Heart left ventricle (tissue), 16 donors: ENCODE results near the gene FAR2. TPM values are rescaled to one million over a fixed set of nuclear protein-coding genes. Genes with fewer than 3 reads are reported as not detected.

ENCODE experiments used
- ATAC-seq, 4 donors: fragments of 200-7000 bp; cut with Tn5 transposase; one replicate each; pipeline ENCODE4 v1.9.1; 2020 to 2022; ENCODE audit warnings: moderate library complexity in 4 of 4, mild to moderate bottlenecking in 3 of 4, moderate number of reproducible peaks in 1 of 4
- DNase-seq, 5 donors: peaks; one replicate each; pipeline ENCODE4 v3.0.0-alpha.2; 2020
- H3K27ac ChIP-seq, 12 donors: fragments of 200-600 bp; sonication (generic) in 4 of 12; one replicate each; pipeline versions ENCODE4 v1.5.0 to v1.8.0; 2016 to 2022; ENCODE audit warnings: mild to moderate bottlenecking in 2 of 12
- H3K27me3 ChIP-seq, 9 donors: fragments of 200-600 bp; sonication (generic) in 2 of 9; one replicate each; pipeline versions ENCODE4 v1.5.1 to v1.8.0; 2016 to 2022; ENCODE audit warnings: mild to moderate bottlenecking in 3 of 9
- H3K36me3 ChIP-seq, 9 donors: fragments of 200-600 bp; sonication (generic) in 2 of 9; one replicate each; pipeline versions ENCODE4 v1.5.0 to v1.8.0; 2018 to 2022; ENCODE audit warnings: mild to moderate bottlenecking in 2 of 9
- H3K4me1 ChIP-seq, 12 donors: fragments of 200-600 bp; sonication (generic) in 4 of 12; one replicate each; pipeline versions ENCODE4 v1.5.0 to v1.8.0; 2016 to 2022; ENCODE audit warnings: mild to moderate bottlenecking in 3 of 12
- H3K4me3 ChIP-seq, 12 donors: fragments of 200-600 bp; sonication (generic) in 4 of 12; one replicate each; pipeline versions ENCODE4 v1.5.0 to v1.8.0; 2017 to 2022; ENCODE audit warnings: mild to moderate bottlenecking in 9 of 12, moderate library complexity in 4 of 12
- H3K9me3 ChIP-seq, 12 donors: fragments of 200-600 bp; sonication (generic) in 4 of 12; one replicate each; pipeline versions ENCODE4 v1.5.0 to v1.8.0; 2016 to 2022; ENCODE audit warnings: mild to moderate bottlenecking in 1 of 12
- CTCF ChIP-seq, 12 donors: fragments of 200-600 bp; sonication (generic) in 4 of 12; IDR thresholded peaks; one replicate each; pipeline versions ENCODE4 v1.5.0 to v1.8.0; 2018 to 2022; ENCODE audit warnings: antibody characterized with exemption in 12 of 12, mild to moderate bottlenecking in 5 of 12
- POLR2A ChIP-seq, 2 donors: fragments of 450-650 bp; IDR thresholded peaks; one replicate each; pipeline ENCODE4 v1.6.1; 2017; ENCODE audit warnings: antibody characterized with exemption in 2 of 2, mild to moderate bottlenecking in 2 of 2, moderate library complexity in 2 of 2
- WGBS, 4 donors: extraction: QIAGEN DNeasy Blood & Tissue Kit in 2 of 4; methylation state at CpG; one replicate each; pipeline versions ENCODE4 v1.1.5 to v1.1.7; 2013 to 2018; 5-methylcytosine and 5-hydroxymethylcytosine counted together
- intact Hi-C, 10 donors: fragments of 100-400 bp; cut with DNase I; formaldehyde crosslinking; loops; one replicate each; pipeline versions ENCODE4 v1.11.1 to v1.14.2; 2022
- polyA plus RNA-seq, 2 donors: library from polyadenylated mRNA; stranded (reverse); fragments of 200-250 nt; gene quantifications; one replicate each; pipeline ENCODE4 v1.2.3, GENCODE V29; 2013
- total RNA-seq, 9 donors: library from RNA; depleted of rRNA in 2 of 9; stranded (reverse); fragments of >200 nt in 2 of 9; fragmentation: NEBNext Ultra II Directional in 3 of 9; extraction: Animal tissue kit (Norgen Biotek cat#: 25700) in 3 of 9; gene quantifications; one replicate each; pipeline versions ENCODE4 v1.1.0 to v1.2.4, GENCODE V29; 2016 to 2023
- donor health status: ischemic (EF 13 %, LVEDD 7.1; RV severe dilation, severe dysfunction).
- donor health status: healthy with polysubstance abuse.
- donor health status: DM: no; HTN: yes; CAD: no.
- donor health status: DM: no; HTN: no; CAD: no.
- donor health status: ischemic (EF 25% LVEDD 6.9; RV normal size, moderate dysfunction).
- donor health status: ischemic (EF 25% LVEDD 5.7; RV mildly dilated, moderate dysfunction).
- donor health status: healthy.
- donor health status: DM: yes; HTN: yes; CAD: no.
- donor health status: ischemic (EF 35%, LVEDD 5.7; RV mildly dilated, moderate dysfunction).
- donor health status: nonischemic (EF 11% LVEDD 7.7; RV severe dilation, severe dysfunction).
- donor health status: DM: yes; HTN: yes; CAD: no.
- donor health status: PGD.
- donor health status: ischemic (EF 29% LVEDD 5.4; RV normal size, mild dysfunction).
- donor health status: nonischemic (EF 23%, LVEDD 6.1; RV moderate dilation, normal function).

The FAR2 gene
- total and polyA plus RNA-seq, 11 donors = 1.1 to 11.6 (median 3.0) TPM

- TF ChIP-seq POLR2A (IDR thresholded peaks at IDR 0.05) (no peak), CTCF (IDR thresholded peaks at IDR 0.05) (no peak)
These were observed 185.9 kb downstream of the FAR2 start for GRCh38 chr12:29334937-29335336.

GRCh38 chr12:29337325-29337724, 188.2 kb downstream of the FAR2 start:
- peaks cover 0 to 72% (median 41%) of the 10 kb centered on the region in 9 donors for H3K36me3 ChIP-seq
- 87 to 97% (median 96%) methylated on average over 1 of the region's 1 CpG for WGBS, 4 donors
- ATAC-seq (no peak), DNase-seq (no peak)
- no peak overlapping the region for H3K4me3 ChIP-seq
- H3K4me1 ChIP-seq = no peaks in the 10 kb centered on the region
- intact Hi-C loops = no loop called here
- H3K9me3 ChIP-seq = no peaks in the 10 kb centered on the region
- H3K27ac ChIP-seq = no peak overlapping the region
- no peak for TF ChIP-seq POLR2A (IDR thresholded peaks at IDR 0.05)
- no peak for TF ChIP-seq CTCF (IDR thresholded peaks at IDR 0.05)
- no peaks in the 10 kb centered on the region for H3K27me3 ChIP-seq

More at GRCh38 chr12:29334937-29335336, 185.9 kb downstream of the FAR2 start:
- ATAC-seq (no peak), DNase-seq (no peak)
- Histone ChIP-seq H3K36me3 (peaks cover 0 to 58% (median 17%) of the 10 kb centered on the region in 9 donors), H3K27me3 (no peaks in the 10 kb centered on the region), H3K4me3 (no peak overlapping the region), H3K9me3 (no peaks in the 10 kb centered on the region), H3K27ac (no peak overlapping the region), H3K4me1 (no peaks in the 10 kb centered on the region)
- intact Hi-C loops = no loop called here
- 88 to 96% (median 93%) methylated on average over 2 of the region's 2 CpGs for WGBS, 4 donors

GRCh38 chr12:29343022-29343799, 194.1 kb downstream of the FAR2 start:
- H3K4me1 ChIP-seq = peaks cover 0 to 17% (median 0%) of the 10 kb centered on the region in 12 donors
- H3K36me3 ChIP-seq = peaks cover 0 to 98% (median 82%) of the 10 kb centered on the region in 9 donors
- 68 to 78% (median 70%) methylated on average over 2 of the region's 2 CpGs for WGBS, 4 donors
- H3K4me3 ChIP-seq = no peak overlapping the region
- DNase-seq = no peak
- TF ChIP-seq CTCF (IDR thresholded peaks at IDR 0.05) (no peak), POLR2A (IDR thresholded peaks at IDR 0.05) (no peak)
- H3K9me3 ChIP-seq = no peaks in the 10 kb centered on the region
- intact Hi-C loops = no loop called here
- peak overlapping the region in 8 of 12 donors; percentile 13 to 56 (median 36) for H3K27ac ChIP-seq
- ATAC-seq = peak in 3 of 4 donors; percentile 64 to 84 (median 73)
- H3K27me3 ChIP-seq = no peaks in the 10 kb centered on the region

- no peaks in the 10 kb centered on the region for H3K27me3 ChIP-seq
- DNase-seq = no peak
- intact Hi-C loops = no loop called here
- H3K27ac ChIP-seq = no peak overlapping the region
- TF ChIP-seq CTCF (IDR thresholded peaks at IDR 0.05) (no peak), POLR2A (IDR thresholded peaks at IDR 0.05) (no peak)
- ATAC-seq = no peak
- peaks cover 0 to 24% (median 0%) of the 10 kb centered on the region in 12 donors for H3K4me1 ChIP-seq
- no peak overlapping the region for H3K4me3 ChIP-seq
- H3K9me3 ChIP-seq = no peaks in the 10 kb centered on the region
- 98 to 100% (median 98%) methylated on average over 3 of the region's 3 CpGs for WGBS, 4 donors
- peaks cover 0 to 90% (median 56%) of the 10 kb centered on the region in 9 donors for H3K36me3 ChIP-seq
These were observed 197.8 kb downstream of the FAR2 start for GRCh38 chr12:29346769-29347421.
